ENCODE results near the gene HOXD3. TPM values are rescaled to one million over a fixed set of nuclear protein-coding genes. Genes with fewer than 3 reads are reported as not detected.

HOXD3 gene
- polyA plus RNA-seq, 1 experiment, result not detected

DNA sequence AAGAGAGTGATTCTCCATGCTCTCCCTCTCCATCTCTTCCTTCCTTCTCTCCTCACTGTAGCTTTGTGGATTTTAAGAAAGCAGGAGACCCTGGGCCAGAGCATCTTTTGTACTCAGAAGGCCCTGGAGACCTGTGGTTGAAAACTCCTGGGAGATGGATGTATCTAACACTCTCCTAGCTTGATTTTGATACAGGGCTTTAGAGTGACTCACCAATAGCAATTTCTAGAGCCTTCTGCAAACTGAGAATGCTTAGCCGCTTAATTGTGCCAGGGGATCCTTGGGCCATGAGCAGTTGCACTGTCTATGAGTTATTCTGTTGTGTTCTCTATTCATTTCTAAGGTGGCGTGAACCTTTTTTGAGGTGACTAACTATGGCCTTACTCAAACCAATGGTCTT is 49.0 kb downstream of the HOXD3 start:
- no peak overlapping the region for H3K27ac ChIP-seq (ENCODE audit: low read depth, low read length)
- no peak for DNase-seq (ENCODE audit: low read depth, low spot score)
- H3K9me3 ChIP-seq (ENCODE audit: control insufficient read depth, insufficient read depth, low read length), result no peaks in the 10 kb centered on the region
- H3K27me3 ChIP-seq (ENCODE audit: control insufficient read depth, insufficient read depth, low read length), result no peaks in the 10 kb centered on the region
- POLR2A ChIA-PET, result no interaction called here
- TF ChIP-seq, protein P1, sequence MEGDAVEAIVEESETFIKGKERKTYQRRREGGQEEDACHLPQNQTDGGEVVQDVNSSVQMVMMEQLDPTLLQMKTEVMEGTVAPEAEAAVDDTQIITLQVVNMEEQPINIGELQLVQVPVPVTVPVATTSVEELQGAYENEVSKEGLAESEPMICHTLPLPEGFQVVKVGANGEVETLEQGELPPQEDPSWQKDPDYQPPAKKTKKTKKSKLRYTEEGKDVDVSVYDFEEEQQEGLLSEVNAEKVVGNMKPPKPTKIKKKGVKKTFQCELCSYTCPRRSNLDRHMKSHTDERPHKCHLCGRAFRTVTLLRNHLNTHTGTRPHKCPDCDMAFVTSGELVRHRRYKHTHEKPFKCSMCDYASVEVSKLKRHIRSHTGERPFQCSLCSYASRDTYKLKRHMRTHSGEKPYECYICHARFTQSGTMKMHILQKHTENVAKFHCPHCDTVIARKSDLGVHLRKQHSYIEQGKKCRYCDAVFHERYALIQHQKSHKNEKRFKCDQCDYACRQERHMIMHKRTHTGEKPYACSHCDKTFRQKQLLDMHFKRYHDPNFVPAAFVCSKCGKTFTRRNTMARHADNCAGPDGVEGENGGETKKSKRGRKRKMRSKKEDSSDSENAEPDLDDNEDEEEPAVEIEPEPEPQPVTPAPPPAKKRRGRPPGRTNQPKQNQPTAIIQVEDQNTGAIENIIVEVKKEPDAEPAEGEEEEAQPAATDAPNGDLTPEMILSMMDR (IDR thresholded peaks at IDR 0.05; ENCODE audit: low read depth, low read length), result no peak
- no peak overlapping the region for H3K4me3 ChIP-seq (ENCODE audit: low read depth, low read length)
- CTCF ChIA-PET, result no interaction called here

DNA sequence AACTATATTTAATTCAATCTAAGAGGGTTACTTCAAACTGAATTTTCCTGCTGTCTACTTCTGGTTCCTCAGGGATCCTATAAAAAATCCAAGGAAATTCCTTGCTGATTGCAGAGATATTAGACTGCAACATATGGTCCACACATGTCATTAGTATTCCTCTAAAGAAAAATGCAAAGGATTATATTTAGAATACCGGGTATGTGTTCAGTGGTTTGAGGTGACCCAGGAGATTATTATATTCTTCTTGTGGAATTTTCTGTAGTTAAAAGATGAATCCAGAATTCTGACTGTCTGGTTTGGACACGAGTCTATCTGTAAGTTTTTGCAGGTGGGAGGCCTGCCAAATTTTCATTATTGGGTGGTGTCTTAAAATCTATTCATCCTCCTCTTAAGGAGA is 49.6 kb downstream of the HOXD3 start:
- CTCF ChIA-PET, result no interaction called here
- no peak for DNase-seq (ENCODE audit: low read depth, low spot score)
- Histone ChIP-seq H3K27me3 (ENCODE audit: control insufficient read depth, insufficient read depth, low read length) (no peaks in the 10 kb centered on the region), H3K9me3 (ENCODE audit: control insufficient read depth, insufficient read depth, low read length) (no peaks in the 10 kb centered on the region), H3K27ac (ENCODE audit: low read depth, low read length) (no peak overlapping the region), H3K4me3 (ENCODE audit: low read depth, low read length) (no peak overlapping the region)
- POLR2A ChIA-PET, result no interaction called here
- TF ChIP-seq, protein P1 (IDR thresholded peaks at IDR 0.05; ENCODE audit: low read depth, low read length), result no peak

DNA sequence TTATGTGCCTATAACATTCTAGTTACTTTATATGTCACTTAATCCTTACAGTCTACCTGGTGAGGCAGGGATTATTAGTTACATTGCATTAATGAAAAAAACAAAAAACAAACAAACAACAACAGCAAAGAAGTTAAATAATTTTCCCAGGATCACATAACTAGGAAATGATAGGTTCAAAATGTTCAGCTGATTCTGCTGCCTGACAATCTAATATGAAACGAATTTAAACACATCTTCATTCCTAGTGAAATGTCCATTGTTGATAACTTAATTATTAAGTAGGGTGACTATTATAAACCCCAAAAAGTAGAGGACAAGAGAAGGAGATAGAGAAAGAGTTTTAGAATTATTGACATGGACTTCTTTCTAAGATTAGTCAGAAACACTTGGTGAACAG is 54.0 kb downstream of the HOXD3 start:
- no peaks in the 10 kb centered on the region for H3K27me3 ChIP-seq (ENCODE audit: control insufficient read depth, insufficient read depth, low read length)
- TF ChIP-seq, protein P1 (IDR thresholded peaks at IDR 0.05; ENCODE audit: low read depth, low read length), result no peak
- no peak for DNase-seq (ENCODE audit: low read depth, low spot score)
- ChIA-PET POLR2A (no interaction called here), CTCF (interaction anchor here (0.6 to 1.8 kb wide), 4 partner anchors 72 to 423 kb away, joined by 4 to 7 read pairs (median 5); no protein-coding TSS in a partner anchor)
- no peak overlapping the region for H3K4me3 ChIP-seq (ENCODE audit: low read depth, low read length)
- no peaks in the 10 kb centered on the region for H3K9me3 ChIP-seq (ENCODE audit: control insufficient read depth, insufficient read depth, low read length)
- H3K27ac ChIP-seq (ENCODE audit: low read depth, low read length), result no peak overlapping the region

DNA sequence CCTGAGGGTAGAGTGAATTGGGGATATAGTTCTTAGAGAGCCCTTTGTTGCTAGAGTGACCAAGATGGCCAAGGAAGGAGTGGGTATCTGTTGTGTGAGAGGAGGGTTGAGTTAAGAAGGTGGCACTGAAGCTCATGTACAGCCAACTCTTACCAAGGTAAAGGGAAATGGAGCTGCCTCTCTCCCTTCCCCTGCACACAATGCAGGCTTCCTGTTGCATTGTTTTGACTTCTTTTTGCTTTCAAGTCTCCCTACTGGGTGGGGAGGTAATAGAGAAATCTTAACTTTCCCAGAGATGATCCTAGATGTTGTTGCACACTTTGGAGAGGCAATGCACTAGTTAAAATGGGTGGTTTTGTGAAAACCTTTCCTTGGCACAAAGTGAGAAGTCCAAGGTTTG is 55.2 kb downstream of the HOXD3 start:
- TF ChIP-seq, protein P1 (IDR thresholded peaks at IDR 0.05; ENCODE audit: low read depth, low read length), result no peak
- Histone ChIP-seq H3K4me3 (ENCODE audit: low read depth, low read length) (no peak overlapping the region), H3K27ac (ENCODE audit: low read depth, low read length) (no peak overlapping the region), H3K27me3 (ENCODE audit: control insufficient read depth, insufficient read depth, low read length) (no peaks in the 10 kb centered on the region), H3K9me3 (ENCODE audit: control insufficient read depth, insufficient read depth, low read length) (no peaks in the 10 kb centered on the region)
- DNase-seq (ENCODE audit: low read depth, low spot score), result no peak
- POLR2A ChIA-PET, result no interaction called here
- CTCF ChIA-PET, result interaction anchor here (1.8 kb wide), 1 partner anchor 342 kb away, joined by 6 read pairs; no protein-coding TSS in a partner anchor

DNA sequence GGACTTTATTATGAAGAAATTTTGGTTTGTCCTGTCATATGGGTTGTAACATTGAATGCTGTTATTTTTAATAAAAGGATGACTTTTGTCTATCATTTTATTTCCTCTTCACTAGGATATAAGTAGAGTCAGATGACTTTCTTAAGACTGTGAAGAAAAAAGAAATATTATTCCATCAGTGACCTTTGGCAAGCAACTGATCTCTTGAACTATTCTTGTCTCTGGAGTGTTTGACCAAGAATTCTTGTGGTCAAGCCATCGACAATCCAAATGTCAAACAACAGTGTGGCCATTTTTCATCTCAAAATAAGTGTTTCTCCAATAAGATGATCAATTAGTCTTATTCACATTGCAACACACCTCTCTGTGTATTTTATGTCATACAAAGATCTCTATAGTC is 56.3 kb downstream of the HOXD3 start:
- Histone ChIP-seq H3K27ac (ENCODE audit: low read depth, low read length) (no peak overlapping the region), H3K9me3 (ENCODE audit: control insufficient read depth, insufficient read depth, low read length) (no peaks in the 10 kb centered on the region), H3K27me3 (ENCODE audit: control insufficient read depth, insufficient read depth, low read length) (no peaks in the 10 kb centered on the region), H3K4me3 (ENCODE audit: low read depth, low read length) (no peak overlapping the region)
- TF ChIP-seq, protein P1 (IDR thresholded peaks at IDR 0.05; ENCODE audit: low read depth, low read length), result no peak
- ChIA-PET POLR2A (no interaction called here), CTCF (interaction anchor here (0.6 kb wide), 1 partner anchor 17 kb away, joined by 3 read pairs; no protein-coding TSS in a partner anchor)
- no peak for DNase-seq (ENCODE audit: low read depth, low spot score)

Small RNA genes within 50 kb of the gene (small RNA-seq; reads per million reads assigned to genes)
- gene MIR10B (ENCODE audit: insufficient read length, low read depth), result 2.4 reads per million

Other genes starting within 250 kb of the HOXD3 start
- gene LNPK, start 155.0 kb upstream of the HOXD3 start, polyA plus RNA-seq (2011; rRNA removed), result 21.6 and 29.8 TPM in 2 replicates
- not detected in 2 replicates for gene EVX2, start 73.3 kb upstream of the HOXD3 start, polyA plus RNA-seq (2011; rRNA removed)
- not detected in 2 replicates for gene HOXD13, start 64.6 kb upstream of the HOXD3 start, polyA plus RNA-seq (2011; rRNA removed)
- not detected in 2 replicates for gene HOXD12, start 57.5 kb upstream of the HOXD3 start, polyA plus RNA-seq (2011; rRNA removed)
- gene HOXD11, start 50.0 kb upstream of the HOXD3 start, polyA plus RNA-seq (2011; rRNA removed), result not detected in 2 replicates
- gene HOXD10, start 40.5 kb upstream of the HOXD3 start, polyA plus RNA-seq (2011; rRNA removed), result not detected in 2 replicates
- not detected in 2 replicates for gene HOXD9, start 34.6 kb upstream of the HOXD3 start, polyA plus RNA-seq (2011; rRNA removed)
- not detected in 2 replicates for gene HOXD8, start 27.6 kb upstream of the HOXD3 start, polyA plus RNA-seq (2011; rRNA removed)
- gene HOXD4, start 5.8 kb upstream of the HOXD3 start, polyA plus RNA-seq (2011; rRNA removed), result not detected in 2 replicates
- not detected in 2 replicates for gene HOXD1, start 31.4 kb downstream of the HOXD3 start, polyA plus RNA-seq (2011; rRNA removed)
- gene MTX2, start 112.1 kb downstream of the HOXD3 start, polyA plus RNA-seq (2011; rRNA removed), result 35.2 and 47.4 TPM in 2 replicates